IMR-90 (cell line): ENCODE measurements around the gene CLDN14. TPM values are rescaled to one million over a fixed set of nuclear protein-coding genes. Genes with fewer than 3 reads are reported as not detected.

Experiments
- ATAC-seq: fragments of 200-7000 bp; cut with Tn5 transposase; 2 replicates; pipeline ENCODE4 v1.9.1; 2020; ENCODE audit warnings: low read depth, mild to moderate bottlenecking, moderate library complexity
- BruUV-seq: library from RNA; stranded (reverse); fragments of 400-500 nt; replicated peaks from 2 replicates; lab custom pipeline; 2021; lab: Mats Ljungman, UMichigan
- CTCF ChIA-PET: fragments of 300-600 bp; formaldehyde crosslinking; extraction: SDS; loops from one replicate; lab custom pipeline; 2021; ENCODE audit warnings: antibody characterized with exemption; lab: Yijun Ruan, JAX
- POLR2A ChIA-PET: fragments of 300-600 bp; sonication (Branson Sonifier 250); formaldehyde crosslinking; loops from one replicate; lab custom pipeline; 2022; ENCODE audit warnings: antibody characterized with exemption; ENCODE audit not compliant: unreplicated experiment; lab: Charles Lee
- DNase-seq: peaks from one replicate; pipeline ENCODE4 v3.0.0; 2013
- H2AFZ ChIP-seq: replicated peaks from 2 replicates; pipeline ENCODE3; 2013; ENCODE audit warnings: low read length, mild to moderate bottlenecking; ENCODE audit not compliant: poor library complexity
- H2AK5ac ChIP-seq: 2 replicates; pipeline ENCODE4 v1.6.1; 2013; ENCODE audit warnings: low read depth, low read length, inconsistent platforms
- H2AK9ac ChIP-seq: replicated peaks from 2 replicates; pipeline ENCODE3; 2013; ENCODE audit warnings: mild to moderate bottlenecking, low read depth, low read length, moderate library complexity; ENCODE audit not compliant: poor library complexity
- H2BK120ac ChIP-seq: 2 replicates; pipeline ENCODE4 v1.6.1; 2013; ENCODE audit warnings: low read depth, low read length, inconsistent platforms
- H2BK15ac ChIP-seq: 3 replicates; pipeline ENCODE4 v1.6.1; 2013; ENCODE audit warnings: low read depth, low read length, inconsistent platforms
- H2BK20ac ChIP-seq: 2 replicates; pipeline ENCODE4 v1.6.1; 2013; ENCODE audit warnings: low read depth, mild to moderate bottlenecking, inconsistent platforms, low read length, moderate library complexity
- H2BK5ac ChIP-seq: 2 replicates; pipeline ENCODE4 v1.6.1; 2013; ENCODE audit warnings: mild to moderate bottlenecking, low read depth, low read length, inconsistent platforms; ENCODE audit not compliant: poor library complexity, severe bottlenecking
- H3K14ac ChIP-seq: replicated peaks from 2 replicates; pipeline ENCODE4 v1.6.1; 2013; ENCODE audit warnings: low read depth, low read length, inconsistent platforms
- H3K18ac ChIP-seq: 2 replicates; pipeline ENCODE4 v1.6.1; 2013; ENCODE audit warnings: low read depth, low read length, control low read depth
- H3K23ac ChIP-seq: 2 replicates; pipeline ENCODE4 v1.6.1; 2013; ENCODE audit warnings: low read depth, low read length, inconsistent platforms
- H3K27ac ChIP-seq: 2 replicates; pipeline ENCODE4 v1.5.1; 2013; ENCODE audit warnings: mild to moderate bottlenecking, control low read depth, low read length; ENCODE audit not compliant: insufficient read depth
- H3K27me3 ChIP-seq: 2 replicates; pipeline ENCODE4 v1.6.1; 2013; ENCODE audit warnings: low read length; ENCODE audit not compliant: control insufficient read depth, insufficient read depth
- H3K36me3 ChIP-seq: 2 replicates; pipeline ENCODE4 v1.6.1; 2013; ENCODE audit warnings: low read length, mixed read lengths; ENCODE audit not compliant: control insufficient read depth, insufficient read depth
- H3K4ac ChIP-seq: 2 replicates; pipeline ENCODE4 v1.6.1; 2013; ENCODE audit warnings: low read depth, low read length, inconsistent platforms
- H3K4me1 ChIP-seq: 2 replicates; pipeline ENCODE4 v1.6.1; 2013; ENCODE audit warnings: low read length, mixed read lengths; ENCODE audit not compliant: control insufficient read depth, insufficient read depth
- H3K4me2 ChIP-seq: 2 replicates; pipeline ENCODE4 v1.6.1; 2013; ENCODE audit warnings: low read depth, mild to moderate bottlenecking, control low read depth, low read length, moderate library complexity
- H3K4me3 ChIP-seq: 2 replicates; pipeline ENCODE4 v1.5.1; 2013; ENCODE audit warnings: low read depth, mild to moderate bottlenecking, control low read depth, low read length, moderate library complexity; ENCODE audit not compliant: insufficient read depth
- H3K56ac ChIP-seq: 2 replicates; pipeline ENCODE4 v1.6.1; 2013; ENCODE audit warnings: low read length, inconsistent platforms; ENCODE audit not compliant: insufficient read depth; ENCODE audit errors: extremely low read depth
- H3K79me1 ChIP-seq, 2 experiments: 2 replicates each; pipeline ENCODE4 v1.6.1; 2013; ENCODE audit warnings: low read length in 2 of 2, inconsistent platforms in 1 of 2, low read depth in 1 of 2
- H3K9ac ChIP-seq: 2 replicates; pipeline ENCODE4 v1.6.1; 2013; ENCODE audit warnings: low read depth, low read length, control low read depth
- H3K9me1 ChIP-seq: 2 replicates; pipeline ENCODE4 v1.6.1; 2013; ENCODE audit warnings: low read length, inconsistent platforms; ENCODE audit not compliant: insufficient read depth
- H3K9me3 ChIP-seq: 2 replicates; pipeline ENCODE4 v1.6.1; 2013; ENCODE audit warnings: low read length; ENCODE audit not compliant: control insufficient read depth, insufficient read depth
- H4K20me1 ChIP-seq: 2 replicates; pipeline ENCODE4 v1.6.1; 2013; ENCODE audit warnings: low read length, inconsistent platforms; ENCODE audit not compliant: insufficient read depth
- H4K5ac ChIP-seq: 2 replicates; pipeline ENCODE4 v1.6.1; 2013; ENCODE audit warnings: mild to moderate bottlenecking, low read depth, low read length, control low read depth
- H4K8ac ChIP-seq, 2 experiments: 2 replicates each; pipeline ENCODE4 v1.6.1; 2013; ENCODE audit warnings: low read depth in 2 of 2, low read length in 2 of 2, control low read depth in 1 of 2, inconsistent platforms in 1 of 2
- H4K91ac ChIP-seq: 2 replicates; pipeline ENCODE4 v1.6.1; 2013; ENCODE audit warnings: low read depth, low read length, inconsistent platforms; ENCODE audit not compliant: insufficient read depth
- BHLHE40 ChIP-seq: fragments of 150-350 bp; IDR thresholded peaks from 2 replicates; pipeline ENCODE4 v1.6.1; 2016; ENCODE audit warnings: mild to moderate bottlenecking, low read depth, low read length
- MXI1 ChIP-seq: IDR thresholded peaks from 2 replicates; pipeline ENCODE4 v1.6.1; 2012; ENCODE audit warnings: low read depth, mild to moderate bottlenecking, low read length, moderate library complexity, borderline replicate concordance
- WGBS, 2 experiments: methylation state at CpG; one replicate each; pipeline versions ENCODE4 v1.1.5 to v1.1.7; 2013; ENCODE audit warnings: missing lambda C conversion rate in 2 of 2; ENCODE audit not compliant: insufficient read length in 1 of 2; ENCODE audit errors: extremely low coverage in 2 of 2; 5-methylcytosine and 5-hydroxymethylcytosine counted together
- dilution Hi-C: fragments of 300-500 bp; cut with HindIII; formaldehyde crosslinking; loops from one replicate; pipeline ENCODE4 v1.14.3; 2018; ENCODE audit warnings: low sequenced_read_pairs; ENCODE audit not compliant: unreplicated experiment
- in situ Hi-C: fragments of 300-500 bp; cut with MboI; formaldehyde crosslinking; loops from 3 replicates; pipeline ENCODE4 v1.14.3; 2019; ENCODE audit warnings: low sequenced_read_pairs, inconsistent platforms, mixed read lengths
- intact Hi-C: fragments of 100-400 bp; cut with micrococcal nuclease; formaldehyde crosslinking; loops from 2 replicates; pipeline ENCODE4 v1.10.0; 2022
- polyA plus RNA-seq, 3 experiments: library from polyadenylated mRNA; depleted of rRNA; stranded (reverse); fragments of >200 nt; gene quantifications; 2 replicates each; pipeline ENCODE4 v1.2.3, GENCODE V29; 2012; ENCODE audit warnings: low replicate concordance in 1 of 3
- total RNA-seq: library from RNA; depleted of rRNA; stranded (reverse); fragments of >200 nt; gene quantifications from 2 replicates; pipeline ENCODE4 v1.2.3, GENCODE V29; 2012
- TF ChIP-seq, protein P1 (sequence below): fragments of 150-350 bp; IDR thresholded peaks from 2 replicates; pipeline ENCODE4 v1.6.1; 2017; ENCODE audit warnings: mild to moderate bottlenecking, antibody characterized with exemption, low read length, low read depth

CLDN14 gene
- total and polyA plus RNA-seq, 2 of the 4 experiments (the other 2 are of a cell fraction): not detected

- Histone ChIP-seq H3K56ac (no peak overlapping the region), H4K8ac (no peak overlapping the region), H3K79me1 (no peaks in the 10 kb centered on the region), H2BK5ac (no peak overlapping the region), H4K20me1 (no peaks in the 10 kb centered on the region), H3K36me3 (no peaks in the 10 kb centered on the region), H3K4me3 (no peak overlapping the region), H3K4ac (no peak overlapping the region; the same call in 1 of the 2 replicates), H2AK5ac (peak overlapping the region; percentile 70), H3K9me3 (no peaks in the 10 kb centered on the region), H3K14ac (no peak overlapping the region), H3K9ac (no peak overlapping the region), H3K27ac (no peak overlapping the region), H3K4me2 (no peak overlapping the region), H2BK20ac (peak overlapping the region; percentile 16; the same call in 1 of the 2 replicates), H3K9me1 (peaks cover 9% of the 10 kb centered on the region; the same call in 1 of the 2 replicates), H3K27me3 (no peaks in the 10 kb centered on the region), H3K4me1 (peaks cover 18% of the 10 kb centered on the region), H2AK9ac (no peak overlapping the region), H2BK15ac (no peak overlapping the region), H2AFZ (no peak overlapping the region), H3K23ac (no peak overlapping the region), H4K5ac (no peak overlapping the region), H4K91ac (no peak overlapping the region), H2BK120ac (peak overlapping the region; percentile 12; the same call in 1 of the 2 replicates), H3K18ac (no peak overlapping the region)
- DNase-seq (no peak), ATAC-seq (no peak)
- WGBS, 2 experiments: no CpG with 5 or more reads among the region's 7 CpGs
- CTCF ChIA-PET: interaction anchor here (0.6 kb wide), 1 partner anchor 67 kb away, joined by 4 read pairs; no protein-coding TSS in a partner anchor
- no peak for TF ChIP-seq BHLHE40
- no peak for TF ChIP-seq MXI1
- TF ChIP-seq, protein P1, sequence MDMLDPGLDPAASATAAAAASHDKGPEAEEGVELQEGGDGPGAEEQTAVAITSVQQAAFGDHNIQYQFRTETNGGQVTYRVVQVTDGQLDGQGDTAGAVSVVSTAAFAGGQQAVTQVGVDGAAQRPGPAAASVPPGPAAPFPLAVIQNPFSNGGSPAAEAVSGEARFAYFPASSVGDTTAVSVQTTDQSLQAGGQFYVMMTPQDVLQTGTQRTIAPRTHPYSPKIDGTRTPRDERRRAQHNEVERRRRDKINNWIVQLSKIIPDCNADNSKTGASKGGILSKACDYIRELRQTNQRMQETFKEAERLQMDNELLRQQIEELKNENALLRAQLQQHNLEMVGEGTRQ: no peak
- intact Hi-C loops: no loop called here
- in situ Hi-C loops: no loop called here
- POLR2A ChIA-PET: no interaction called here
- dilution Hi-C loops: no loop called here
- BruUV-seq: no TSS peak
Observed at GRCh38 chr21:36477559-36477958, 2.4 kb downstream of the CLDN14 start.
